ENCODE measurements around the gene ARHGAP12. TPM values are rescaled to one million over a fixed set of nuclear protein-coding genes. Genes with fewer than 3 reads are reported as not detected.
A peak's percentile ranks its signal among the peaks of the same experiment; 100 is the strongest.

The ARHGAP12 gene
- 30.4 and 39.5 TPM in 2 replicates for total RNA-seq (ENCODE audit: low replicate concordance)
- long read RNA-seq, full-length matches to known transcripts: 2 of 82 reads
- long read RNA-seq, partial matches to known transcripts: 69 of 82 reads
- long read RNA-seq, other reads (novel, unspliced or antisense): 11 of 82 reads

- TF ChIP-seq CTCF (conservative IDR thresholded peaks at IDR 0.05): no peak
- H3K27me3 Mint-ChIP-seq: no peaks in the 10 kb centered on the region
- H3K27ac Mint-ChIP-seq: peak within 1 kb of the TSS; percentile 94
- peaks cover 12% of the 10 kb centered on the region for H3K4me1 Mint-ChIP-seq (ENCODE audit: unreplicated experiment)
- DNase-seq (ENCODE audit: extremely low spot score, unreplicated experiment): peak; percentile 96
- no peaks in the 10 kb centered on the region for H3K9me3 Mint-ChIP-seq
- H3K36me3 Mint-ChIP-seq: no peaks in the 10 kb centered on the region
- peak within 1 kb of the TSS; percentile 95 for H3K4me3 Mint-ChIP-seq
Measured at GRCh38 chr10:31928549-31929260, at the start of gene ARHGAP12. TSS of gene ARHGAP12 (minus strand) at chr10:31928831. CDS start at chr10:31908855, 19,976 bp downstream.

- H3K27ac Mint-ChIP-seq: no peak overlapping the region
- DNase-seq (ENCODE audit: extremely low spot score, unreplicated experiment): no peak
- no peak for TF ChIP-seq CTCF (conservative IDR thresholded peaks at IDR 0.05)
- H3K4me1 Mint-ChIP-seq (ENCODE audit: unreplicated experiment): peaks cover 7% of the 10 kb centered on the region
- H3K36me3 Mint-ChIP-seq: no peaks in the 10 kb centered on the region
- no peak overlapping the region for H3K4me3 Mint-ChIP-seq
- no peaks in the 10 kb centered on the region for H3K27me3 Mint-ChIP-seq
- H3K9me3 Mint-ChIP-seq: no peaks in the 10 kb centered on the region
Measured at GRCh38 chr10:31978156-31978483, 49.5 kb upstream of the ARHGAP12 start.

- no peaks in the 10 kb centered on the region for H3K36me3 Mint-ChIP-seq
- no peak overlapping the region for H3K27ac Mint-ChIP-seq
Measured at GRCh38 chr10:31977440-31978155, 49.0 kb upstream of the ARHGAP12 start.

GRCh38 chr10:31975157-31975765, 46.6 kb upstream of the ARHGAP12 start:
- DNase-seq (ENCODE audit: extremely low spot score, unreplicated experiment): no peak
- no peak for TF ChIP-seq CTCF (conservative IDR thresholded peaks at IDR 0.05)
- H3K4me1 Mint-ChIP-seq (ENCODE audit: unreplicated experiment): peaks cover 7% of the 10 kb centered on the region
- H3K27ac Mint-ChIP-seq: peak overlapping the region; percentile 0
- no peaks in the 10 kb centered on the region for H3K36me3 Mint-ChIP-seq
- no peaks in the 10 kb centered on the region for H3K27me3 Mint-ChIP-seq
- H3K4me3 Mint-ChIP-seq: no peak overlapping the region
- H3K9me3 Mint-ChIP-seq: no peaks in the 10 kb centered on the region

More at GRCh38 chr10:31977440-31978155, 49.0 kb upstream of the ARHGAP12 start:
- peaks cover 7% of the 10 kb centered on the region for H3K4me1 Mint-ChIP-seq (ENCODE audit: unreplicated experiment)
- H3K4me3 Mint-ChIP-seq: no peak overlapping the region
- DNase-seq (ENCODE audit: extremely low spot score, unreplicated experiment): no peak
- H3K27me3 Mint-ChIP-seq: no peaks in the 10 kb centered on the region
- no peaks in the 10 kb centered on the region for H3K9me3 Mint-ChIP-seq
- no peak for TF ChIP-seq CTCF (conservative IDR thresholded peaks at IDR 0.05)

GRCh38 chr10:31974434-31975124, 45.9 kb upstream of the ARHGAP12 start:
- Mint-ChIP-seq H3K4me1 (ENCODE audit: unreplicated experiment) (peaks cover 7% of the 10 kb centered on the region), H3K36me3 (no peaks in the 10 kb centered on the region), H3K4me3 (no peak overlapping the region), H3K27me3 (no peaks in the 10 kb centered on the region), H3K27ac (peak overlapping the region; percentile 0), H3K9me3 (no peaks in the 10 kb centered on the region)
- TF ChIP-seq CTCF (conservative IDR thresholded peaks at IDR 0.05): no peak
- no peak for DNase-seq (ENCODE audit: extremely low spot score, unreplicated experiment)
